Measurements from ENCODE around the gene SMG6.
"Not testable (repeated sequence)": the region's sequence is repeated elsewhere in the genome, so short reads cannot be mapped to it uniquely, and the experiment has no call there.

Gene SMG6

GRCh38 chr17:2017274-2017941 lies 286.2 kb downstream of the SMG6 start:
- no peak for TF ChIP-seq CTCF (IDR thresholded peaks at IDR 0.05; ENCODE audit: insufficient read depth, low read length, poor library complexity, severe bottlenecking)
- Histone ChIP-seq H3K4me3 (replicated peaks; ENCODE audit: low read depth, low read length) (no peak overlapping the region), H3K36me3 (ENCODE audit: control insufficient read depth, insufficient read depth, low read length) (no peaks in the 10 kb centered on the region), H3K27me3 (replicated peaks; ENCODE audit: control insufficient read depth, insufficient read depth, low read length) (no peaks in the 10 kb centered on the region; the same call in 1 of the 2 replicates)
- DNase-seq (ENCODE audit: extremely low read depth, insufficient read length) = no peak

- DNase-seq (ENCODE audit: extremely low read depth, insufficient read length) = no peak
These were observed 287.1 kb downstream of the SMG6 start for GRCh38 chr17:2016494-2016893.

GRCh38 chr17:2015314-2015713 lies 288.3 kb downstream of the SMG6 start:
- no peak for DNase-seq (ENCODE audit: extremely low read depth, insufficient read length)
- Histone ChIP-seq H3K4me3 (replicated peaks; ENCODE audit: low read depth, low read length) (no peak overlapping the region), H3K27me3 (replicated peaks; ENCODE audit: control insufficient read depth, insufficient read depth, low read length) (no peaks in the 10 kb centered on the region; the same call in 1 of the 2 replicates), H3K36me3 (ENCODE audit: control insufficient read depth, insufficient read depth, low read length) (no peaks in the 10 kb centered on the region)
- TF ChIP-seq CTCF (IDR thresholded peaks at IDR 0.05; ENCODE audit: insufficient read depth, low read length, poor library complexity, severe bottlenecking) = no peak

More at GRCh38 chr17:2016494-2016893, 287.1 kb downstream of the SMG6 start:
- Histone ChIP-seq H3K4me3 (replicated peaks; ENCODE audit: low read depth, low read length) (no peak overlapping the region), H3K36me3 (ENCODE audit: control insufficient read depth, insufficient read depth, low read length) (no peaks in the 10 kb centered on the region), H3K27me3 (replicated peaks; ENCODE audit: control insufficient read depth, insufficient read depth, low read length) (no peaks in the 10 kb centered on the region; the same call in 1 of the 2 replicates)
- no peak for TF ChIP-seq CTCF (IDR thresholded peaks at IDR 0.05; ENCODE audit: insufficient read depth, low read length, poor library complexity, severe bottlenecking)

- TF ChIP-seq CTCF (IDR thresholded peaks at IDR 0.05; ENCODE audit: insufficient read depth, low read length, poor library complexity, severe bottlenecking) = no peak
- Histone ChIP-seq H3K36me3 (ENCODE audit: control insufficient read depth, insufficient read depth, low read length) (no peaks in the 10 kb centered on the region), H3K4me3 (replicated peaks; ENCODE audit: low read depth, low read length) (no peak overlapping the region), H3K27me3 (replicated peaks; ENCODE audit: control insufficient read depth, insufficient read depth, low read length) (no peaks in the 10 kb centered on the region; the same call in 1 of the 2 replicates)
- no peak for DNase-seq (ENCODE audit: extremely low read depth, insufficient read length)
These were observed 289.6 kb downstream of the SMG6 start for GRCh38 chr17:2013994-2014317.

GRCh38 chr17:2013220-2013993 lies 290.2 kb downstream of the SMG6 start:
- not testable (repeated sequence) for DNase-seq (ENCODE audit: extremely low read depth, insufficient read length)

GRCh38 chr17:2012499-2012898 lies 291.1 kb downstream of the SMG6 start:
- no peaks in the 10 kb centered on the region for H3K36me3 ChIP-seq (ENCODE audit: control insufficient read depth, insufficient read depth, low read length)
- no peak overlapping the region for H3K4me3 ChIP-seq (replicated peaks; ENCODE audit: low read depth, low read length)
- no peak for TF ChIP-seq CTCF (IDR thresholded peaks at IDR 0.05; ENCODE audit: insufficient read depth, low read length, poor library complexity, severe bottlenecking)
- DNase-seq (ENCODE audit: extremely low read depth, insufficient read length) = no peak
- no peaks in the 10 kb centered on the region for H3K27me3 ChIP-seq (replicated peaks; ENCODE audit: control insufficient read depth, insufficient read depth, low read length)

More at GRCh38 chr17:2013220-2013993, 290.2 kb downstream of the SMG6 start:
- H3K27me3 ChIP-seq (replicated peaks; ENCODE audit: control insufficient read depth, insufficient read depth, low read length); H3K4me3 ChIP-seq (replicated peaks; ENCODE audit: low read depth, low read length); H3K36me3 ChIP-seq (ENCODE audit: control insufficient read depth, insufficient read depth, low read length): not testable (repeated sequence)
